ENCODE results near the gene CCT5. TPM values are rescaled to one million over a fixed set of nuclear protein-coding genes. Genes with fewer than 3 reads are reported as not detected.

Gene CCT5
- total RNA-seq, 4 donors from 2014 or later, result 65.8 to 154 (median 142) TPM

DNA sequence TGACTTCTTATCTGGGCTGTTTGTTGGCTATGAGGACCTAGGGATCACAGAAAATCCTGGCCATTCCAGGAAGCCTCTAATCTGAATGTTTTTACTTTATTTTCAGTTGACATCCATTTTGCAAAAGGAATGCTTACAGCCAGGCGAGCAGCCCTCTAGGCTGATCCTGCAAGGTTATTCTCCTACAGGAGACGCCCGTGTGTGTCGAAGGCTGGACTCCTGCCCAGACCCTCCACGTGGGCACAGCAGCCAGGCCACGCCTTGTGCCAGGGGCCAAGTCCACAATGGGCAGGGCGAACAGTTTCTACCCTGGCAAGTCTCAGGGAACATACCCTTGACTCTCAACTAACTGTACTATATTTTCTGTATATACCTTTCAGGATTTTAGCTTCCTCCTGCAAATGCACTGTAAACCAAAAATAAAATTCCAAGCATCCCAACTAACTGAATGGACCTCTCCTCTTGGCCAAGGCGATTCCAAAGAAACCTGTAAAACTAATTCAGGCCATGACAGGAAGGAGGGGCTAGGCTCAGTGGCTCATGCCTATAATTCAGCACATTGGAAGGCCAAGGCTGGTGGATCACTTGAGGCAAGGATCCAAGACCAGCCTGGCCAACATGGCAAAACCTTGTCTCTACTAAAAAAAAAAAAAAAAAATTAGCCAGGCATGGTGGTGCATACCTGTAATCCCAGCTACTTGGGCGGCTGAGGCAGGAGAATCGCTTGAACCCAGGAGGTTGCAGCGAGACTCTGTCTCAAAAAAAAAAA is 51.9 kb downstream of the CCT5 start:
- Histone ChIP-seq H3K4me1 (peaks cover 11% of the 10 kb centered on the region), H3K27ac (no peak overlapping the region), H3K4me3 (no peak overlapping the region), H3K36me3 (no peaks in the 10 kb centered on the region), H3K27me3 (no peaks in the 10 kb centered on the region), H3K9me3 (no peaks in the 10 kb centered on the region)
- 53% methylated on average over 11 of the region's 11 CpGs for WGBS
- no peak for DNase-seq (ENCODE audit: low spot score in 2 of 2)
- no peak for TF ChIP-seq EP300 (IDR thresholded peaks at IDR 0.05)
- TF ChIP-seq POLR2A (IDR thresholded peaks at IDR 0.05), result no peak
- TF ChIP-seq, protein P1, sequence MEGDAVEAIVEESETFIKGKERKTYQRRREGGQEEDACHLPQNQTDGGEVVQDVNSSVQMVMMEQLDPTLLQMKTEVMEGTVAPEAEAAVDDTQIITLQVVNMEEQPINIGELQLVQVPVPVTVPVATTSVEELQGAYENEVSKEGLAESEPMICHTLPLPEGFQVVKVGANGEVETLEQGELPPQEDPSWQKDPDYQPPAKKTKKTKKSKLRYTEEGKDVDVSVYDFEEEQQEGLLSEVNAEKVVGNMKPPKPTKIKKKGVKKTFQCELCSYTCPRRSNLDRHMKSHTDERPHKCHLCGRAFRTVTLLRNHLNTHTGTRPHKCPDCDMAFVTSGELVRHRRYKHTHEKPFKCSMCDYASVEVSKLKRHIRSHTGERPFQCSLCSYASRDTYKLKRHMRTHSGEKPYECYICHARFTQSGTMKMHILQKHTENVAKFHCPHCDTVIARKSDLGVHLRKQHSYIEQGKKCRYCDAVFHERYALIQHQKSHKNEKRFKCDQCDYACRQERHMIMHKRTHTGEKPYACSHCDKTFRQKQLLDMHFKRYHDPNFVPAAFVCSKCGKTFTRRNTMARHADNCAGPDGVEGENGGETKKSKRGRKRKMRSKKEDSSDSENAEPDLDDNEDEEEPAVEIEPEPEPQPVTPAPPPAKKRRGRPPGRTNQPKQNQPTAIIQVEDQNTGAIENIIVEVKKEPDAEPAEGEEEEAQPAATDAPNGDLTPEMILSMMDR (IDR thresholded peaks at IDR 0.05), result no peak
- TF ChIP-seq POLR2AphosphoS5 (IDR thresholded peaks at IDR 0.05), result no peak

DNA sequence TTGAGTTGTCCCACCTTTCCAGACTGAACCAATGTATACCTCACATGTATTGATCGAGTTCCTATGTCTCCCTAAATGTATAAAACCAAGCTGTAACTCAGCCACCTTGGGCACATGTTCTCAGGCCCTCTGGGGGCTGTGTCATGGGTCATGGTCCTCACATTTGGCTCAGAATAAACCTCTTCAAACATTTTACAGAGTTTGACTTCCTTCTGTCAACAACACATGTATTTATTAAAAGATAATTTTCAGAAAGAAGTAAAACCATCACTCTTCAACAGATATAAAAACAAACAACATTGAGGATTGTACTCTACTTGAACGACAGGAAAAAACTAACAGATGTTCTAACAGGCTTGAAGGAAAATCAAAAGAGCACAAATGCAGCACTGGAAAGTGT is 53.1 kb downstream of the CCT5 start:
- H3K27ac ChIP-seq, result no peak overlapping the region

DNA sequence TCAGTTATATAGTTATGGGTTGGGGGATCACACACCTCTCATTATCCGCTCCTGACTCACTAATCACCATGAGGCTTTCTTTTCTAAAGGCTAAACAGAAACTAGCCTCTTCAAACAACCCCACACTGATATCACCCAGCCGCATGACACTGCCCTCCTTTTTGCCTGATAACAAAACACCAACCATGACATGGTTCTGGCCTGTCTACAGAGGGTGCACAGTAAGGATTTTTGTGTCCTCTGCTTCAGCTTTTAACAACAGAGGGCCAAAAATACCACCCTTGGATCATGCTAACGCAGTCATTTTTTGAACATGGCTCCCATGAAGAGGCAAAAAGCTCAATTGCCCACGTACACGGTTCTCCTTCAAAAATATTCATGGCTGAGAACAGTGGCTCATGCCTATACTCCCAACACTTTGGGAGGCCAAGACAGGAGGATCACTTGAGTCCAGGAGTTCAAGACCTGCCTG is 53.7 kb downstream of the CCT5 start:
- no peaks in the 10 kb centered on the region for H3K36me3 ChIP-seq
- H3K4me1 ChIP-seq, result peaks cover 19% of the 10 kb centered on the region
- H3K27ac ChIP-seq, result no peak overlapping the region
- no peaks in the 10 kb centered on the region for H3K9me3 ChIP-seq
- no peak for DNase-seq (ENCODE audit: low spot score in 2 of 2)
- TF ChIP-seq POLR2A (IDR thresholded peaks at IDR 0.05) (no peak), EP300 (IDR thresholded peaks at IDR 0.05) (no peak), POLR2AphosphoS5 (IDR thresholded peaks at IDR 0.05) (no peak)
- TF ChIP-seq, protein P1 (IDR thresholded peaks at IDR 0.05), result no peak
- no peaks in the 10 kb centered on the region for H3K27me3 ChIP-seq
- WGBS, result 90% methylated on average over 5 of the region's 5 CpGs
- no peak overlapping the region for H3K4me3 ChIP-seq

More for the DNA sequence above, 53.1 kb downstream of the CCT5 start:
- no peaks in the 10 kb centered on the region for H3K9me3 ChIP-seq
- no peaks in the 10 kb centered on the region for H3K36me3 ChIP-seq
- no peaks in the 10 kb centered on the region for H3K27me3 ChIP-seq
- no peak overlapping the region for H3K4me3 ChIP-seq
- peaks cover 19% of the 10 kb centered on the region for H3K4me1 ChIP-seq
- TF ChIP-seq POLR2A (IDR thresholded peaks at IDR 0.05), result no peak
- TF ChIP-seq EP300 (IDR thresholded peaks at IDR 0.05), result no peak
- TF ChIP-seq, protein P1 (IDR thresholded peaks at IDR 0.05), result no peak
- no peak for DNase-seq (ENCODE audit: low spot score in 2 of 2)
- 82% methylated on average over 2 of the region's 2 CpGs for WGBS

DNA sequence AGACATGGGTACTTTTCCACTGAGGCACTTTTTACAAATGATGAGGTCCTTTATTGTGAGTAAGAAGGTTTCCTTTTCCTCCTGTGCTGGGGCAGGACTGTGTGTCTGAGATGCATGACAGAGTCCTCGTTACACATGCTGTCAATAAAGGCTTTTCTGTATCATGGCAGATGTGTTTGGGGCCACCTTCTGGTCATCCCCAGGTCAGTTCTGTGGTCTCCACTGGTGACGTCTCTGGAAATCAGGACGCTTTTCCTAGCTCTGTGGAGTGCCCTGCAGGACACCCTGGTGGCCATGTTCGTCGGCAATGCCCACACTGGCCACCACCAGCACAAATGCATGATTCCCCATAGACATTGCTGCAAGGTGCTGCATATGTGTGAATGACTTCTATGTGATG is 54.9 kb downstream of the CCT5 start:
- Histone ChIP-seq H3K27me3 (no peaks in the 10 kb centered on the region), H3K4me1 (peaks cover 21% of the 10 kb centered on the region), H3K36me3 (no peaks in the 10 kb centered on the region), H3K4me3 (no peak overlapping the region), H3K27ac (no peak overlapping the region), H3K9me3 (no peaks in the 10 kb centered on the region)
- DNase-seq (ENCODE audit: low spot score in 2 of 2), result no peak
- WGBS, result 85% methylated on average over 5 of the region's 5 CpGs
- no peak for TF ChIP-seq POLR2AphosphoS5 (IDR thresholded peaks at IDR 0.05)
- no peak for TF ChIP-seq POLR2A (IDR thresholded peaks at IDR 0.05)

DNA sequence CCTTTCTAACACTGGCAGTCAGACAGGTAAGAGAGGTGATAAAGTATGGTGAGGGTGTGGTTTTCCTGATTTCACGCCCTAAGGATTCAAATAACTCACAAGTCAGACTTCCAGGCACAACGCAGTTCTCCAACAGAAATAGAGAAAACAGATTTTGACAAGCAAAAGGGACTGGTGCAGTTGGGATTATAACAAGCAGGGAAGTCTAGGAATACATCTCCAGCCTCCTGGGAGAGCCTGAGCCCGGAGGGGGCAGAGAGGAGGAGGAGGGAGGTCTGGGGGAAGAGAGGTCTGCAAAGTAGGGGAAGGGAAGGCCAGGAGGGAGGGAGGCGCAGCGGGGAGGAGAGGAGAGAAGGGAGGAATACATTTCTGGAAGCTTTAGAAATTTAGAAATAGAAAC is 56.0 kb downstream of the CCT5 start:
- DNase-seq (ENCODE audit: low spot score in 2 of 2), result no peak
- TF ChIP-seq EP300 (IDR thresholded peaks at IDR 0.05) (no peak), POLR2A (IDR thresholded peaks at IDR 0.05) (no peak), POLR2AphosphoS5 (IDR thresholded peaks at IDR 0.05) (no peak)
- TF ChIP-seq, protein P1 (IDR thresholded peaks at IDR 0.05), result no peak
- H3K27ac ChIP-seq, result no peak overlapping the region
- no peak overlapping the region for H3K4me3 ChIP-seq
- WGBS, result 54% methylated on average over 5 of the region's 5 CpGs
- no peaks in the 10 kb centered on the region for H3K9me3 ChIP-seq
- H3K4me1 ChIP-seq, result peaks cover 30% of the 10 kb centered on the region
- H3K27me3 ChIP-seq, result no peaks in the 10 kb centered on the region
- no peaks in the 10 kb centered on the region for H3K36me3 ChIP-seq
